Neutrophil (primary cell): ENCODE data around the gene MBTPS2.

Experiments
- H3K27ac ChIP-seq: fragments of 200-600 bp; sonication (generic); 2 replicates; pipeline ENCODE4 v1.5.1; 2016; ENCODE audit warnings: mild to moderate bottlenecking, moderate library complexity
- H3K27me3 ChIP-seq: fragments of 200-600 bp; sonication (generic); 2 replicates; pipeline ENCODE4 v1.6.0; 2016; ENCODE audit warnings: mild to moderate bottlenecking
- H3K36me3 ChIP-seq: fragments of 200-600 bp; sonication (generic); 2 replicates; pipeline ENCODE4 v1.5.1; 2017
- H3K4me1 ChIP-seq, 2 experiments: fragments of 200-600 bp in 1 of 2; sonication (generic) in 1 of 2; 1 replicate in 1 of 2; 2 replicates in 1 of 2; pipeline versions ENCODE4 v1.5.1 to v1.6.1; 2013 to 2016; ENCODE audit warnings: low read depth in 1 of 2, low read length in 1 of 2, mild to moderate bottlenecking in 1 of 2, moderate library complexity in 1 of 2; ENCODE audit not compliant: control insufficient read depth in 1 of 2, insufficient read depth in 1 of 2
- H3K4me3 ChIP-seq, 2 experiments: fragments of 200-600 bp in 1 of 2; sonication (generic) in 1 of 2; 1 replicate in 1 of 2; 2 replicates in 1 of 2; pipeline ENCODE4 v1.5.1; 2013 to 2016; ENCODE audit warnings: low read depth in 1 of 2, low read length in 1 of 2, mild to moderate bottlenecking in 1 of 2, moderate library complexity in 1 of 2
- H3K9me3 ChIP-seq: fragments of 200-600 bp; sonication (generic); 2 replicates; pipeline ENCODE4 v1.5.1; 2016
- TF ChIP-seq, protein P1 (sequence below): fragments of 200-600 bp; sonication (generic); IDR thresholded peaks from 2 replicates; pipeline ENCODE4 v1.5.1; 2016; ENCODE audit warnings: antibody characterized with exemption

The MBTPS2 gene

DNA sequence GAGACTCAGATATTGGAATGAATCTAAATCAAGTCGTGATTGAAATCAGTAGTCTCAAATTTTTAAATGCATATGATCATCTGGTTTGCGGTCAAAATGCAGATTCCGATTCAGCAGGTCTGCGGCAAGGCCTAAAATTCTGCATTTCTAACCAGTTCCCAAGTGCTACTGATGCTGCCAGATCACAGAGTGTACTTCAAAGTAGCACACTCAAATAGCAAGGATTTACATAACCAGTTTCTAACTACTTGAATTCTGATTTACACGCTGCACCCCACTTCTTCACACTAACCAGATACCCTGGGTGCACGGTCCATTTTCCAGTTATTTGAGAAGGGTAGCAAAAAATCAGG is 752 bp downstream of the MBTPS2 start:
- Histone ChIP-seq H3K27me3 (peaks cover 18% of the 10 kb centered on the region), H3K9me3 (no peaks in the 10 kb centered on the region), H3K27ac (no peak overlapping the region), H3K36me3 (no peaks in the 10 kb centered on the region), H3K4me1 (peaks cover 0 to 6% of the 10 kb centered on the region in 2 experiments), H3K4me3 (peak overlapping the region; percentile 60 to 62)
- TF ChIP-seq, protein P1, sequence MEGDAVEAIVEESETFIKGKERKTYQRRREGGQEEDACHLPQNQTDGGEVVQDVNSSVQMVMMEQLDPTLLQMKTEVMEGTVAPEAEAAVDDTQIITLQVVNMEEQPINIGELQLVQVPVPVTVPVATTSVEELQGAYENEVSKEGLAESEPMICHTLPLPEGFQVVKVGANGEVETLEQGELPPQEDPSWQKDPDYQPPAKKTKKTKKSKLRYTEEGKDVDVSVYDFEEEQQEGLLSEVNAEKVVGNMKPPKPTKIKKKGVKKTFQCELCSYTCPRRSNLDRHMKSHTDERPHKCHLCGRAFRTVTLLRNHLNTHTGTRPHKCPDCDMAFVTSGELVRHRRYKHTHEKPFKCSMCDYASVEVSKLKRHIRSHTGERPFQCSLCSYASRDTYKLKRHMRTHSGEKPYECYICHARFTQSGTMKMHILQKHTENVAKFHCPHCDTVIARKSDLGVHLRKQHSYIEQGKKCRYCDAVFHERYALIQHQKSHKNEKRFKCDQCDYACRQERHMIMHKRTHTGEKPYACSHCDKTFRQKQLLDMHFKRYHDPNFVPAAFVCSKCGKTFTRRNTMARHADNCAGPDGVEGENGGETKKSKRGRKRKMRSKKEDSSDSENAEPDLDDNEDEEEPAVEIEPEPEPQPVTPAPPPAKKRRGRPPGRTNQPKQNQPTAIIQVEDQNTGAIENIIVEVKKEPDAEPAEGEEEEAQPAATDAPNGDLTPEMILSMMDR, result no peak

DNA sequence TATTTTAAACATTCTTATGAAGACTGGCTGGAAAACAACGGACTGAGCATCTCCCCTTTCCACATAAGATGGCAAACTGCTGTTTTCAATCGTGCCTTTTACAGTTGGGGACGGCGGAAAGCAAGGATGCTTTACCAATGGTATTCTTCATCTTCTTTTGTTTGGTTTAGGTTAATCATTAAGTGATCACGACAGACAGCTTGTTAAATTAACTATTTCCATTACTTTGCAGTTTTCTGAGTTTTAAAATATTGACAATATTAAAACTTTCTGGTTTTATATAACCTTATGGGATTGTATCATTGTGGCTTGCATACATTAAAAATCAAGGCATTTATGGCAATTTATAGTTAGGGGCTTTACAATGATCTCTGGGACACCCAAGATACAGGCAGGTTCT is 3.8 kb downstream of the MBTPS2 start:
- H3K4me3 ChIP-seq, result no peak overlapping the region
- H3K36me3 ChIP-seq, result no peaks in the 10 kb centered on the region
- H3K27me3 ChIP-seq, result no peaks in the 10 kb centered on the region
- TF ChIP-seq, protein P1, result no peak
- H3K27ac ChIP-seq, result no peak overlapping the region
- H3K4me1 ChIP-seq, result peaks cover 0 to 6% of the 10 kb centered on the region in 2 experiments
- no peaks in the 10 kb centered on the region for H3K9me3 ChIP-seq

DNA sequence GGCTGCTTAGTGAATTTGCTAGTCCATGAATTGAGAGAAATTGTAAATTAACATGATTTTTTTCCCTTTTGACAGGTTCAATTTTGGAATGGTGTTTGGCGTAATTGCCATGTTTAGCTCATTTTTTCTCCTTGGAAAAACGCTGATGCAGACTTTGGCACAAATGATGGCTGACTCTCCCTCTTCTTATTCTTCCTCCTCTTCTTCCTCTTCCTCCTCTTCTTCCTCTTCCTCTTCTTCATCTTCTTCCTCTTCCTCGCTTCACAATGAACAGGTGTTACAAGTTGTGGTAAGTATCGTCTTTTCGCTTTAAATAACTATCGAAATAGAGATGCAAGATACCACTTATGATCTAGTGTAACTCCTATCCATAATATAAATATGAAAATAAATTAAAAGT is 5.7 kb downstream of the MBTPS2 start:
- Histone ChIP-seq H3K36me3 (no peaks in the 10 kb centered on the region), H3K9me3 (no peaks in the 10 kb centered on the region), H3K27ac (no peak overlapping the region), H3K4me3 (no peak overlapping the region), H3K4me1 (peaks cover 0 to 2% of the 10 kb centered on the region in 2 experiments), H3K27me3 (no peaks in the 10 kb centered on the region)
- TF ChIP-seq, protein P1, result no peak

DNA sequence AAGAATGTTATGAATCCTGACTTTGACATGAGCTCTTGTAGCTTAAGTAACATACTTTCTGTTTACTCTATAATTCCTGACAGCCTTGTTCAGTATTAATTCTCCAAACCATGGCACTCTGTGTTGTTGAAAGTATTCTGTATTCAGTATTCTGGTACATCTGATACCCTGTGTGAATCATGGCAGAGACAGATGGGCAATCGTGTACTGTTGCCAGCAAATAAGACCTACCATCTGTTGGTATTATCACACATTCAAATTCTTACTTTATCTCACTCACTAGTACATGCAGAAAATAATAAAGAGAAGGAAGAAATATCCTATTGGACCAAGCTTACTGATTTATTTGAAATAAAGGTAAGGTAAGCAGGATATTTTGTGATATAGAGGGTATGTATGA is 7.9 kb downstream of the MBTPS2 start:
- Histone ChIP-seq H3K4me1 (no peaks in the 10 kb centered on the region), H3K36me3 (no peaks in the 10 kb centered on the region), H3K27ac (no peak overlapping the region), H3K4me3 (no peak overlapping the region), H3K9me3 (no peaks in the 10 kb centered on the region), H3K27me3 (no peaks in the 10 kb centered on the region)
- TF ChIP-seq, protein P1, result no peak

DNA sequence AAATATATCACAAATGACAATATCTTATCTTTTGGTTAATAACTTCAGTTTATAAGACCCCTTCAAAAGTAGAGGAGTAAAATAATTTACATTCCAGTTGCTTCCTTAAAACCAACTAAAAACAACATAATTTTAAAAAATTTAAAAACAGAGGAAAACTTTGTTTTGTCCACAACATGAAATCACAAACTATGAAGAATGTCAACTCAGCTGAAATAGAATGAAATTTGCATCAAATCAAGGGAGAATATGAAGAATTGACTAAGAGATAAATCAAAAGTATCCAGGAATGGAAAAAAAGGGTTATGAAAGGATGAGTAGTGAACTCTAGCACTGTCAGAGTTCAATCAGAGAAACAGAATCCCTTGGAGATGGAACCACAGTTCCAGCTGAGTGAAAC is 14.2 kb downstream of the MBTPS2 start:
- TF ChIP-seq, protein P1, result no peak
- Histone ChIP-seq H3K27me3 (no peaks in the 10 kb centered on the region), H3K27ac (no peak overlapping the region), H3K4me3 (no peak overlapping the region), H3K9me3 (no peaks in the 10 kb centered on the region), H3K4me1 (no peaks in the 10 kb centered on the region), H3K36me3 (no peaks in the 10 kb centered on the region)

DNA sequence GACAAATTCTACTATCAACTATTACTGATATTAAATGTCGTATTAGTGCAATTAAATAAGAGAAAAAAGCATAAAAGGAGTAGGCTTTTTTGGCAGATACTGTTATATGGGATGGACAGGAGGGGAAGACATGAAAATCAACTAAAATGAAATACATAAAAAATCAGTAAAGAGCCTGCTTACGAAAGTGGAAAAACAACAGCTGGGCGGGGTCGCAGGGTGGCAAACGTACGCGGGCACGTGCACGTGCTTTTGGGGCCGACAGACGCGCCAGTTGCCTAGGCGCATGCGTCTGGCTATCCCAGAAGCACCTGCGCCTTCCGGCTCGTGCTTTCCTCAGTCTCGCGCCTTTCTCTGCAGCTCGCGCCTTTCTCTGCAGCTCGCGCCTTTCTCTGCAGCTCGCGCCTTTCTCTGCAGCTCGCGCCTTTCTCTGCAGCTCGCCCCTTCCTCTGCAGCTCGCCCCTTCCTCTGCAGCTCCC is 16.6 kb downstream of the MBTPS2 start, which contains the start of gene YY2:
TSS of gene YY2 (plus strand) at position 51 of the 479 bp plus-strand sequence. CDS start 498 bp downstream, outside the sequence.
- no peaks in the 10 kb centered on the region for H3K36me3 ChIP-seq
- H3K4me3 ChIP-seq, result no peak within 1 kb of the TSS
- no peaks in the 10 kb centered on the region for H3K9me3 ChIP-seq
- H3K27ac ChIP-seq, result no peak within 1 kb of the TSS
- H3K4me1 ChIP-seq, result no peaks in the 10 kb centered on the region
- TF ChIP-seq, protein P1, result no peak
- H3K27me3 ChIP-seq, result no peaks in the 10 kb centered on the region
